ENCODE results near the gene COLQ. TPM values are rescaled to one million over a fixed set of nuclear protein-coding genes. Genes with fewer than 3 reads are reported as not detected.
"Not testable (repeated sequence)": the region's sequence is repeated elsewhere in the genome, so short reads cannot be mapped to it uniquely, and the experiment has no call there.

COLQ gene
- total RNA-seq, 1 donor from 2014 or later, result 12.1 TPM

DNA sequence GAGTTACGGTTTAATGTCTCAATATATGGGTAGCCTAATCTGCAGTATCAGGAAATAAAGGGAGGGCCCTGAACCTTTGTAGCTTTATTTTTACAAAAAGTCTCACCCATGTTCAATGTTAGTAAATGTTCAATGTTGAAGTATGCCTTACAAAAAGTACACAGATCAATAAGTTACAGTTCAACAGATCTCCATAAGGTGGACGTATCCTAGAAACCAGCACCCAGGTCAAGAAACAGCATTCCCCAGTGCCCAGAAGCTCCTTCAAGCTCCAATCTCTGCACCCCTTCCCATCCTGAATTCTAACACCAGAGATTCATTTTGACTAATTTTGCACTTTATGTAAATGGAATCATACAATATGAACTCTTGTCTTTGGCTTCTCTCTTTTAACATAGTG lies 31.3 kb downstream of the COLQ start:
- no peak for DNase-seq

DNA sequence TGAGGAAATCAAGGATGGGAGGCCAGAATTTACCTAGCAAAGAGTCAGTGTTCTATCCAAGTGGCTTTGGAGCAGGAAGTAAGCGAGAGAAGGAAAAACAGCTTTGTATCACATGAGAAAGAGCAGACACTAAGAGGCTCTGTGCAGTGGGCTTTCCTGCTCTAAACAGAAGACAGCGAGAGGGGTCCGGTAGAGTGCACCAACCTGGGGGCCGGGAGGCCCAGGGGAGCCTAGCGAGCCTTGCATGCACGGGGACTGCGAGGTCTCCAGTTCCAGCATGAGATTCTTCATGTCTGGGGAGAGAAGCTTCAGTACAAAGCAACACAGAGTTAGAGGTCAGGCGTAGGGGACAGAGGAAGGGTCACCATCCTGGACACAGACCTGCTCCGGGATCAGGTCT lies 33.5 kb downstream of the COLQ start:
- DNase-seq, result no peak

DNA sequence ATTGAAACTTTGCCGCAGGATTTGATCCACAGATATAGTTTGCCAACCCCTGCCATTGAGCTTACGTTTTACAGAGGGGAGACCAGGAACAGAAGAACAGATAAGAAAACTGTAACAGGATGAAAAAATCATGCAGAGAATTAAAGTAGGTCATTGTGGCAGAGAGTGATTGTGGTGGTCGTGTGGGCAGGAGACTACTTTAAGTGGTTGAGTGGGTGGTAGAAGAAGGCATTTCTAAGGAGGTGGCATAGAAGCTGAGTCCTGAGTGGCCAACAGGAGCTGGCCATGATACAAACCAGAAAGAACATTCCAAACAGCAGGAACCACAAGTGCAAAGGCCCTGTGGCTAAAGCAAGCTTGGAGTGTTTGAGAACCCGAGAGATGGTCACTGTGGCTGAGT lies 34.5 kb downstream of the COLQ start:
- no peak for DNase-seq

DNA sequence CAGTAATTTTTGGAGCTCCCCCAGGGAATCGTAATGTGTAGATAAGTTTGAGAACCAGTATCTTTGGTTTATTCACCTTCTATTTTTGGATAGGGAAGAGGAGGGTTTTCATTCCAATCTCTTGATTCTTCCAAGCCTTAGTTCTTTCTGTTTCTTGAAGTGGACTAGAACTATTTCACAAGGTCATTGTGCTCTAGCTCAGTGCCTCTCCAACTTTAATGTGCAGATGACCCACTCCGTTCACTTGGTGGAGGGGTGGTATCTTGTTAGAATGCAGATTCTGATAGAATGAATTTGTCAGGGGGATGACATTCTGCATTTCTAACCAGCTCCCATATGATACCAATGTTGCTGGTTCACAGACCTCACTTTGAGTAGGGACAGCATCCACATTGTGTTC lies 35.5 kb downstream of the COLQ start:
- DNase-seq, result no peak

DNA sequence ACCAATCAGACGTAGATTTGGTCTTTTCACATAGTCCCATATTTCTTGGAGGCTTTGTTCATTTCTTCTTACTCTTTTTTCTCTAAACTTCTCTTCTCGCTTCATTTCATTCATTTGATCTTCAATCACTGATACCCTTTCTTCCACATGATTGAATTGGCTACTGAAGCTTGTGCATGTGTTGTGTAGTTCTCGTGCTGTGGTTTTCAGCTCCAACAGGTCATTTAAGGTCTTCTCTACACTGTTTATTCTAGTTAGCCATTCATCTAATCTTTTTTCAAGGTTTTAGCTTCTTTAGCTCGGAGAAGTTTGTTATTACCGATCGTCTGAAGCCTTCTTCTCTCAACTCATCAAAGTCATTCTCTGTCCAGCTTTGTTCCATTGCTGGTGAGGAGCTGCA lies 37.0 kb downstream of the COLQ start:
- DNase-seq, result not testable (repeated sequence)

DNA sequence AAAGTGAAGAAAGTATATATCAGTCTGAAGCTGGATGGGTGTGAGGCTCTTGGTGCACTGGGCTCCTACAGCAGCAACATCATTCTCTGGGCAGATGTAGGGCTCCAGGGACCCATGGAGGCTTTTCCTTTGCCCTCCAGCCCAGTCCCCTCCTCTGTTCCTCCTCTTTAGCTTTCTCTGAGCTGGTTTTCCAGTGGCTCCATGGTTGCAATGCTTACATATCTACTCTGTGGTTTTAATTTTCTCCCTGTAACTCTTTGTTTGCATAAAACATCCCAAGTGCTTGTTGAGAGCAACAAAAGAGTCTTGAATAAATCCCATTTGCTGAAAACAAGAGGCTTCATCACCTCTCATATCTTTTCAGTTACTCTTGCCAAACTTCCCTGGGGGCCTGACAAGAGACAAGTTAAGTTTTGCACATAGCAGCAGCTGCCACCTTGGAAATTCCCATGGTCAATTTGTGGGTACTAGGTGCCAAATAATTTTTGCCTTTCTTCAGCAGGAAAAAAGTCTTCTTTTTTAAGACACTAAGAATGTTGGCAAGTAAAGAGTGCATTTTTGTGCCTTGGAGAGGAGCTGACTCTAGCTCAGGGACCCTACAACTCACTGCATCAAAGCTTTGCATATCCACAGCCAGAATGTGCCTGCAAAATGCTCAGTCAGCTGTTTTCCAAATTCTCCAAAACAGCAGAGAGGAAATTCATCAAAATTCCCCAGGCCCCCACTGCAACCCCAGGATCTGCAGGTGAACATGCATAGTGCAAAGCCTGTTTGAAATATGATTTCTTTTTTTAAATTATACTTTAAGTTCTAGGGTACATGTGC lies 41.9 kb downstream of the COLQ start:
- no peak for DNase-seq

DNA sequence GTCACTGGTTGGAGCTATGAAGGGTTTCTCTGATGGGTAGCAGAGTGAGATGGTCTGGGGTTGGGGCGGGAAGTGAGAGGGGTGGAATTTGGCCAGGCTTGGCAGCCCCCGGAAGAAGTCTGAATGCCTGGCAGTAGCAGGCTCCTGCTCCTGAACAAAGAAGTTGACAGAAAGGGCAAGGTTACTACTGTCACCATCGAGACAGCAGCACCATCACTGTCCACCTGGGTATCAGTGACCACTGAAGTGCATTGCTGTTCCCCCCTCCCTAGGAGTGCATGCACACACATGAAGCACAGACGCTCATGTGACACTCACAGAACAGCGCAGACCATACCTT lies 42.9 kb downstream of the COLQ start:
- DNase-seq, result no peak

DNA sequence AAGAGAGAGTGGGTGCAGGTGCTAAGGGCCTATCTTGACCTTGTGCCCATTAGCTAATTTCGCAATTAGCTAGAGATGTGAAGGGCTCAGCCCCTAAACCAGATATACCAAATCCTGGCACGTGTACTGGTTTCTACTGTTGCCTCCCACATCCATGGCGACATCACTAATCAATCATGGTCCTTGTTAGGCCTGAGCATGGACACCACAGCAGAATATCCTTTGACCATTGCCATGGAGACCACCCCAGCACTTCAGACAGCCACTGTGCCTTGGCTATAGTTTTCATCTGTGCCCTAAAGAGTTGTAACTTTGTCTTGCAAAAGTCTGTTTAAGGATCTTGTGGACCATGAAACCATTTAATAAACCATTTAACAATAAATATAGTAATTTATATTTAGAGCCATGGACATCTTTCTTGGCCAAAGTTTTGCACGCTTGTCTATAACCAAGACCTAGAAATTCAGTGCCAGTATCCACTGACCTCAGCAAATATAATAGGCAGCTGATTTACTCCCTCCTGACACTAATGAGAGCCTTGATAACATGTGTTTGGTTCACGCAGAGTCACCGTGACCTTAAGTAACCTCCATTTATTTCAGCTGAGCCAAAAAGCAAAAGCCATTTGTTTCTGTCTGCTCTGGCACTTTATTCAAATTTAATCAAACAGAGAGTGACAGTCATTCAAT lies 43.4 kb downstream of the COLQ start:
- DNase-seq, result peak; percentile 24

DNA sequence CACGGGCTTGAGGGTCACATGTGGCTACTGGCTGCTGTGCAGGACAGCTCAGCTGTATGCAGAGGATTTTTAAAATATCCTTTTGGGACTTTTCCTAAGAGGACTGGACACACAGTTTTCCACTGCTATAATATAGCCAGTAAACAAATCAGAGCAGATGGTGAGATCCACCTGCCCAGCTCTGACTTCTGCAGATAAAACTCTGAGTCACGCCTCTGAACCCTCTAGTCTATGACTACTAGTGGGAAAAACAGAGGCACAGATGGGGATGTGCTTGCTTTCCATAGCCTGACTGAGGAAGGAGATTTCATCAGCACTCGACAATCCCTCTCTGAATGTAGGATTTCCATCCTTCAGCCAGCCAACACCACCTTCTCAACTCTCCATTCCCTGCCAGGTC lies 45.1 kb downstream of the COLQ start:
- no peak for DNase-seq

DNA sequence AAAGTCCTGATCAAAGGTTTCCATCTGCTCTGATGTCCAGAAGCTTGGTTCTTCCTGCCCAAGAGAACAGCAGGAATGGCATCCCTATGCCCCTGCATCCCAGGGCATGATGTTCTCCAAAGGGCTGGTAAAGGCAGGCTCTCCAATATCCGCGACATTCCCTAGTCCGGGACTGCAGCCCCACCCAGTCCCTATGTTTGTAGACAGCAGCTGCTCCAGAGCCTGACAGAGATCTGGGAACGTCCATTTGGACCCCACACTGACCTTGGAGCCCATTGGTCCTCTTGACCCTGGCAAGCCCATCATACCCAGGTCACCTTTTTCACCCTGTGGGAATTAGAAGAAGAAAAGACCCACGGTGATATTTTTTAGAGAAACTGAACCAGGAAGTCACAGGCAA lies 46.3 kb downstream of the COLQ start:
- peak; percentile 15 for DNase-seq

DNA sequence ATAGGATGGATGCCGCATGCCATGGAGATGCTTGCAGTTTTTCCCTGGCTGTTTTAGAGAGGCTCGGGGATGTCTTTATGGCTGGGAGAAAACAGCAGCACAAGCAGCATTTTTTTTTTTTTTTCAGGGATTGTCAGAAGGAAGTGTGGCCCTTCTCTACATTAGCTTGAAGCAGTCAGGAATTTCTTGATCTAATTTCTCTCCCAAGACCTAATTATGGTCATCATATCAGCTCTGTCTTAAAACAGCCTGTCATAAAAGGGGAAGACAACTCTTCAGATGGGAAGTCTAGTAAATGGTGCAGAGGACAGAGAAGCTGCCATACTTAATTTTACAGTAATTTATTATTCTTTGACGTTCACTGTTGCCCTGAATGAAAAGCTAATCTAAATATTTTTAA lies 49.6 kb downstream of the COLQ start:
- DNase-seq, result no peak

DNA sequence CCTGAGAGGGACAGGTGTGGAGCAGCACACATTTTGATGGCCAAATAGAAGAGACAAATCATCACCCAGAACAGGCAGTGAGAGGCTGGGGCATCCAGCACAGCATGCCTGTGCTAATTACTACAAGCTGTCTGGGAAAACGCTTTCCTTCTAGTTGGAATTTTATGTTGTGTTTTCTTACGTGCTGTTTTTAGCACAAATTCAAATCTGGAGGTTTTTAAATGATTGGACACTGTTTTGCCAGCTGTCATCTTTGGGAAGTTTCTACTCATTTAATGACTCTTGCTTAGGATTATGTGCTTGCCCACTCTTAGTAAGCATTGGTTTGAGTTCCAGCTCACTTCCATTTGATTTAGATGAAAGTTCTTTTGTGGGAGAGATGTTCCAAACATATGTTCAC lies 50.7 kb downstream of the COLQ start:
- DNase-seq, result no peak

DNA sequence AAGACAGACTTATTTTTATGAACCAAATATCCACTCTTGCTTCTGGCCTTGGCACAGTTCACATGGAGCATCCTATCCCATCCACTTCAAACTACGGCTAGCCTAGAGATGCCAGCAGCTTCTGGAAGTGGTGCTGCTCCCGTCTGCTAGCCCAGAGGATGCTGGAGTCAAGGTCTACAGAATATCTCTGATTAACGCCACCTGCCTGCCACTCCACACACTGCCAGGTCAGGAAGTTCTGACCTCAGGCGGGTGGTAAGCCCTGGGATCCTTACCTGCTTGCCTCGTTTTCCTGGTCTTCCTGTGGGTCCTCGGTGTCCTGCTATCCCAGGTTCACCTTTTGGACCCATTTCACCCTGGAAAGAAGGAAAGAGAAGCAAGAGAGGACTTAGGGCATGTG lies 51.2 kb downstream of the COLQ start:
- DNase-seq, result no peak

DNA sequence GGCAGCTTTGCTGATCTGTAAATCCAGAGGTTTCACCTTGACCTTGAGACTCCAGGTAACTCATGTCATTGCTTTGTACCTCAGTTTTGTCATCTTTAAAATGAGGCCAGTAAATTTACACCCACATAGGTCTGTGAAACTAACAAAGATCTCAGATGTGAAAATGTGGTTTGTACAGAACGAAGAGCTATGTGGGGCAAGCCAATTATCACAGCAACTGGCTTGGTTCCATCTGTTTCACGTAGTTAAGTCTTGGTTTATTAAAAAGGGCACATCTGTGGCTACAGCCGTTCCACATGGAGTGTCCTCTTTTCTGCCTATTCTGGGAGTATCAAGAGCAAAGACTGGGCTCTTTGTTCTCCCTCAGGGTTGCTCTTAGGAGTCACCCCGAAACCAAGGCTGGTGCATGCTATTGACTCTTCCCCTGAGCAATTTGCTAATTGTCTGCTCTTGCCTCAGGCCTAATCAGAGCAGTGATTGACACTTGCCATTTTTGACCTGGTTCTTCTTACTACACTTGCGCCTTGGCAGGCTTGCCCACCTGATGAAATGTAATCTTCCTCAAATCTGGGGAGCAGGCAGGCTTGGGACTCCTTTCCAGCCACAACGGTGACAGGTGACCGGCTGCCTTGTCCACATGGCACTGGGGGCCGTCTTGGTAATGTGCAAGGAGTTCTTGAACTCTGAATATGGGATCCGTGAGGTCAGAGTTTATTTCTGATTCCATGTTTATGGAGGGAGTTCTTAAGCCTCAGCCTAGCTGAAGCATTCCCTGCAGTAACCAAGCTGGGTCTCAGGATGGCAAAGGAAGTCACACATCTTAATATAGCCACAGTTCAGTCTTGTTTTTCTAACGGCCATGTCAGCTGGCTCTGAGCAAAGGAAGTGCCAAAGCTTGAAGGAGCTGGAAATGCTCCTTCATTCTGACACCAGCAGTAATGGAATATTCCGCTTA lies 54.0 kb downstream of the COLQ start:
- DNase-seq, result peak; percentile 66

DNA sequence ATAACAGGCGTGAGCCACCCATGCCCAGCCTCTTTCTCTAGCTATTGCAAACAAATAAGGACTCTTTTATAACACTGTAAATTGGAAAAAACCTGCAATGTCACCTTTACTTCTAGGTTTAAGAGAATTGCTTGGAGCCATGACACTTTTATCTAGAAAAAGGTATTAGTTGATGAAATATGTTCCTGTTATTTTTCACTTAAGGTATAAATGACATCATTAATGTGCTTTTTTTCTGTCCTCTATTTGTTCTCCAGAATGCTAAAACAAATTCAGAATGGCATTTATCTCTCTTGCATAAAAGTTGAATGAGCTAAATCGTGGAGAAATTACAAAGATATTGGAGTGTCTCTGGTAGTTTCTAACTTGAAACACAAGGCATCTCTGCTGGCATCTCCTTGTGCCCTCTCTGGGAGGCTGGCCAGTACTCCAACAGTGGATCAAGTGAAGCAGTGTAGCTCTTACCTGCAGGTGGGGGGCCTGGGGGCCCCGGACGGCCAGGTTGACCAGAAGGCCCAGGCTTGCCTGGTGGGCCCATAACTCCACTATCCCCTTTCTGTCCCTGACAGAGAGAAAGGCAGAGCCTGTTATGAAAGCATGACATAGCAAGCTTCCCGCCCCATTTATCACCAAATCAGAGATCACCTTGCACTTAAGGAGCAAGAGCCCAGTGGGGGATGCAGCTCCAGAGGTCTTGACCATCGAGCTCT lies 55.5 kb downstream of the COLQ start:
- DNase-seq, result no peak

DNA sequence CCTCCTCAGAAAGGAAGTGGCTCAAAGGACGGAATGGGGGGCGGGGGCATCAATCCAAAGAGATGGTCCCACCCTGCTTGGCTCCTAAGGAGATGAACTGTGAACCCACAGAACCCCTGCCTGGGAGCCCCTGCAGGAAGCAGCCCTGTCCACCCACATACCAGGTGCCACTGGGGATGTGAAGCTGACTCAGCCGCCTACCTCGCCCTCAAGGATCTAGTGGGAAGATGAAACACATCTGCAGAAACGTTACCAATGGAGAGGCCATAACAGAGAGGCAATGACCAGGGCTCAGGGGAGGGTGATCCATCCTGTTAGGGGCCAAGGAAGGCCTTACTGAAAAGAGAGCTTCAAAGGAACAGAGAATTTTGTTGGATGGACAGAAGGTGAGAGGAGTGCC lies 59.1 kb downstream of the COLQ start:
- no peak for DNase-seq

DNA sequence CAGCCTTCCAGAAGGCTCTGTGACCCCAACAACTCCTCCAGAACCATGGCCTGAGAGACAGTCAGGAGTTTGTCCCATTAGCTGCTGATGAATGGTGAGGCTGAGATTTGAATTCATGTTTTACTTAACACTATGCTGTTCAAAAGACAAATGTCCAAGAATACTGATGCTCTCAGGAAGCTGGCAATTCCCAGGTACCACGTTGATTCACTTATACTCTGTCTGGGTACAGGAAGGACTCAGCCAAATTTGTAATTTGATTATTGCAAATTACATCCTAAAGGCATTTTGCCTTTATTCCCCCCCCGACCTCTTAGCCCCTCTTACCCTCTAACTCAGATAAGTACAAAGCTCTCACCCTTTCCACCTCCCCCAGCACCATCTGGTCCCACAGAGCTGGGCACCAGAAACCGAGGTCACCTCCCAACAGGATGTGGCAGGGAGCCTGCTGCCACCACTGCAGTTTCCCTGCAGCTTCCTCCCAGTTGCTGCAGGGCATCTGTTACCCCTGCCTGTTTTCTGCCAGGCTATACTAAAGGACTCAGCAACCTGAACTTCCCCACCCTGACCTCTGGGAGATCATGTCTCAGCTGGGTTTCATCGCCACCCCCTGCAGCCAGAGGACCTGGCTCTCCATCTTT lies 60.5 kb downstream of the COLQ start:
- no peak for DNase-seq

DNA sequence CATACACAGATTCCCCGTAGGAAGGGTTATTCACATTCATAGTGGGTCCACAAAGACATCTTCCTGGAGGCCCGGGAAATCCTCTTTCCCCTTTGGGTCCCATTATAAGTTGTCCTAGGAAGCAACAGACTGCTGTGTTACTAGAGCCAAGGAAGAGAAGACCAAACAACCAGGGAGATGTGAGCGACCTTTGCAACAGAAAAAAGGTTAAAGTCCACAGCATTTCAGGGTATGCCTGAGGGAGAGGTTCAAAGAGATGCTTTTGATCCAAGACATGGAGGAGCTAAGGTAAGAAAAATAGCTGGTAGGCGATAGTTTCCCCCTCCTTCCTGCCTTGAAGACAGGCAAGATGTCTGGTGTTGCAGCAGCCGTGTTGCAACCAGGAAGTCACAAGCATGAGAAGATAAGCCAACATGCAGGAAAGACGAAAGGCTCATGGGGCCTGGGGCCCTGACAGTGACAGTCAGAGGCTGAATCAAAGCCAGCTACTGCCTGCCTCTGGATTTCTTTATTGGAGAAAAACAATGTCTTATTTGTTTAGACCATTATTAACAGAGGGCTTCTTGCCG lies 63.2 kb downstream of the COLQ start:
- no peak for DNase-seq

DNA sequence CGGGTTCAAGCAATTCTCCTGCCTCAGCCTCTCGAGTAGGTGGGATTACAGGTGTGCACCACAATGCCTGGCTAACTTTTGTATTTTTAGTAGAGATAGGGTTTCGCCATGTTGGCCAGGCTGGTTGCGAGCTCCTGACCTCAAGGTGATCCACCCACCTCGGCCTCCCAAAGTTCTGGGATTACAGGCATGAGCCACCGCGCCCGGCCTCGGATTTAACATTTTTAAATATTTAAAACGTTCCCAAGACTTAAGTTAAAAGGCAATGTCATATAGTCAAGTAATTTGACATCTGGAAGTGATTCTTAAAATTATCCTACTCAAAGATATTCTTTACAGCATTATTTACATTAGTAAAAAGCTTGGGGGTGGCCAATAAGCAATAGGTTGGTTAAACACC lies 64.6 kb downstream of the COLQ start:
- not testable (repeated sequence) for DNase-seq

DNA sequence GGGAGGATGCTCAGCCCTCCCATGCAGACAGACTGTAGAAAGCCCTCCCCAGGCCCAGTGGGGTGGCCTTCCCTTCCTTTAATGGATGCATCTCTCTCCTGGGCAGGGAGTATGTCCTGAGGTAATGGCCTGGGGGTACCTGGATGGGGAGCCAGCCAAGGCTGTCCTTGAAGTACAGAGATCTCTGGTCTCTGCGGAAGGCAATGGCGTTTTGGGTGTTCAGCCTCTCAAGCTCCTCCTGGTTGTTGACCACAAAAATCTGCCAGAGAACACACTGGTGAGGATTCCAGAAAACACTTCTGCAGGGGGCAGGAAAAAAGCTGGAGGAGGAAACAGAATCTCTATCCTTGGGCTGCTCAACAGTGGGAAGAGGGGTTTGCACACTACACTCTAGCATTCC lies 65.2 kb downstream of the COLQ start:
- DNase-seq, result no peak

DNA sequence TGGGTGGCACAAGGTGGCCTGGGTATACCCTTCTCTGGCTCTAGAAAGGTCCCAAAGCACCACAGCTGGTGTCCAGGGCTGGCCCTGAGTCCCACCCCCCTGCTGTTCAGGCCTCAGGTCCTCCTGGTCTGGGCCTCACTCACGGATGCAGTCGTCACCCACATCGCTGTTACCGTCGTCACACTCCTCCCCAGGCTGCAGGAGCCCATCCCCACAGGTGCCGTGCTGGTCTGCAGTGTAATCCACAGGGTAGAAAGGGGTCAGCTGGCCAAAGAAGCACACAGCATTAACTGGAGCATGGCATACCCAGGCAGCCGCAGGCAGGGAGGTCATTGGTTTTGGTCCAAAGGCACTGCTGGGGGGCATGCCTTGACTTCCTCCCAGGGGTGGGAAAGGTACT lies 65.8 kb downstream of the COLQ start:
- DNase-seq, result no peak
